ENCODE results near the gene RIMS1. TPM values are rescaled to one million over a fixed set of nuclear protein-coding genes. Genes with fewer than 3 reads are reported as not detected.

RIMS1 gene
- total RNA-seq, 4 donors from 2014 or later, result 0.13 to 16.8 (median 1.2) TPM

DNA sequence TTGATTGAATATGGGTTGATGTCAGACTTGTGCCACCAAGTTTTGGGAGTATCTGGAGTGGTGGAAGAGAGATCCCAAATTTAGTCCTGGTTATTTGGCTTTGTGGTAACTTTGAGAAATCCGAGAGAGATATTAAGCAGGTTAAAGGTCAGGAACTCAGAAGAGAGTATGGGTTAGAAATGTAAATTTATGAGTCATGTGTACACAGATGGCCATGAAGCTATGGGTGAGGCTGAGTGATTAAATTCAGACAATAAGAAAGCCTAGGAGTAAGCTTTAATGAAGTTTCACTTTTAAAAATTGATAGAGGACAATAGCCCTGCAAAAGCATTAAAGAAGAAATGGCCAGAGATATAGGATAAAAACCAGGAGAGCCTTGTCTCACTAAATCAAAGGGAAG, 14.3 kb downstream of the RIMS1 start:
- Histone ChIP-seq H3K27me3 (no peaks in the 10 kb centered on the region), H3K4me3 (no peak overlapping the region), H3K27ac (no peak overlapping the region), H3K4me1 (no peaks in the 10 kb centered on the region), H3K36me3 (no peaks in the 10 kb centered on the region), H3K9me3 (no peaks in the 10 kb centered on the region)
- WGBS, 2 donors, result 19 to 38% methylated on average over 1 of the region's 1 CpG
- TF ChIP-seq POLR2A (IDR thresholded peaks at IDR 0.05), result no peak
- TF ChIP-seq, protein P1, sequence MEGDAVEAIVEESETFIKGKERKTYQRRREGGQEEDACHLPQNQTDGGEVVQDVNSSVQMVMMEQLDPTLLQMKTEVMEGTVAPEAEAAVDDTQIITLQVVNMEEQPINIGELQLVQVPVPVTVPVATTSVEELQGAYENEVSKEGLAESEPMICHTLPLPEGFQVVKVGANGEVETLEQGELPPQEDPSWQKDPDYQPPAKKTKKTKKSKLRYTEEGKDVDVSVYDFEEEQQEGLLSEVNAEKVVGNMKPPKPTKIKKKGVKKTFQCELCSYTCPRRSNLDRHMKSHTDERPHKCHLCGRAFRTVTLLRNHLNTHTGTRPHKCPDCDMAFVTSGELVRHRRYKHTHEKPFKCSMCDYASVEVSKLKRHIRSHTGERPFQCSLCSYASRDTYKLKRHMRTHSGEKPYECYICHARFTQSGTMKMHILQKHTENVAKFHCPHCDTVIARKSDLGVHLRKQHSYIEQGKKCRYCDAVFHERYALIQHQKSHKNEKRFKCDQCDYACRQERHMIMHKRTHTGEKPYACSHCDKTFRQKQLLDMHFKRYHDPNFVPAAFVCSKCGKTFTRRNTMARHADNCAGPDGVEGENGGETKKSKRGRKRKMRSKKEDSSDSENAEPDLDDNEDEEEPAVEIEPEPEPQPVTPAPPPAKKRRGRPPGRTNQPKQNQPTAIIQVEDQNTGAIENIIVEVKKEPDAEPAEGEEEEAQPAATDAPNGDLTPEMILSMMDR (IDR thresholded peaks at IDR 0.05), result no peak
- no peak for DNase-seq
- intact Hi-C loops (cut with DNase I), result no loop called here

DNA sequence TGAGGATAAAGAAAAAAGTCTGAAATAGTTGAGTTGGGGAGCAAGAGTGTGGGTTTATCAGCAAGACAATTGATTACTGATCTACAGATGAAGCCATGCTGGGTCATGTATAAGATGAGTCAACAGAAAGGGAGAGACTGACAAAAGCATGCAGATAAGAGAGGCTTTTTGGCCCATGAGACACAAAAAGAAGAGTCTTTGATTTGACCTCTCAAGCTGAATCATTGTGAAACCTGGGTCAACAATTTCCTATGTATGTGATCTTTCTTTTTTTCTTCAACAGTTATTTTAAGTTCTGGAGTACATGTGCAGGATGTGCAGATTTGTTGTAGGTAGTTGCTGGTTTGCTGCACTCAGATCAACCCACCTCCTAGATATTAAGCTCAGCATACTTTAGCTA, 15.9 kb downstream of the RIMS1 start:
- intact Hi-C loops (cut with DNase I), result no loop called here
- DNase-seq, result no peak
- no peaks in the 10 kb centered on the region for H3K9me3 ChIP-seq
- H3K4me3 ChIP-seq, result no peak overlapping the region
- no peaks in the 10 kb centered on the region for H3K27me3 ChIP-seq
- no peaks in the 10 kb centered on the region for H3K4me1 ChIP-seq
- H3K36me3 ChIP-seq, result no peaks in the 10 kb centered on the region
- TF ChIP-seq POLR2A (IDR thresholded peaks at IDR 0.05), result no peak
- TF ChIP-seq, protein P1 (IDR thresholded peaks at IDR 0.05), result no peak
- H3K27ac ChIP-seq, result no peak overlapping the region

DNA sequence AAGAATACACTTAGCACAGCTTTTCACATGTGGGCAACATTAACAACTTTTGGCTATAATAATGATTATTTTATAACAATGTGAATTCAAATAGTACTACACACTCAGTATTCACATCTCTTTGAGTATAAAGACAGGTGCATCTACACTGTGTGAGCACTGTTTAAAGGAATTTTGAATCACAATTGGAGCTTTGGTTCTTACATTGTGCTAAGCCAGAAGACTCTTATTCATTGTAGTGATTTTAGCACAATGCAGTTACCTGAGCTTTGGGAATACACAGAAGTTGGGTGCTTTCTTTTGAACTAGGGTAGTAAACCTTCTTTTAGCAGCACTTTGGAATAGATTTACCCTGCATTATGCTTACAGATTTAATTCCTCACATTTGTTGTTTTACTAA, 20.5 kb downstream of the RIMS1 start:
- intact Hi-C loops (cut with DNase I), result no loop called here
- TF ChIP-seq, protein P1 (IDR thresholded peaks at IDR 0.05), result no peak
- H3K4me3 ChIP-seq, result no peak overlapping the region
- H3K27ac ChIP-seq, result no peak overlapping the region
- H3K27me3 ChIP-seq, result no peaks in the 10 kb centered on the region
- no peaks in the 10 kb centered on the region for H3K36me3 ChIP-seq
- no peaks in the 10 kb centered on the region for H3K4me1 ChIP-seq
- no peak for DNase-seq
- no peaks in the 10 kb centered on the region for H3K9me3 ChIP-seq

DNA sequence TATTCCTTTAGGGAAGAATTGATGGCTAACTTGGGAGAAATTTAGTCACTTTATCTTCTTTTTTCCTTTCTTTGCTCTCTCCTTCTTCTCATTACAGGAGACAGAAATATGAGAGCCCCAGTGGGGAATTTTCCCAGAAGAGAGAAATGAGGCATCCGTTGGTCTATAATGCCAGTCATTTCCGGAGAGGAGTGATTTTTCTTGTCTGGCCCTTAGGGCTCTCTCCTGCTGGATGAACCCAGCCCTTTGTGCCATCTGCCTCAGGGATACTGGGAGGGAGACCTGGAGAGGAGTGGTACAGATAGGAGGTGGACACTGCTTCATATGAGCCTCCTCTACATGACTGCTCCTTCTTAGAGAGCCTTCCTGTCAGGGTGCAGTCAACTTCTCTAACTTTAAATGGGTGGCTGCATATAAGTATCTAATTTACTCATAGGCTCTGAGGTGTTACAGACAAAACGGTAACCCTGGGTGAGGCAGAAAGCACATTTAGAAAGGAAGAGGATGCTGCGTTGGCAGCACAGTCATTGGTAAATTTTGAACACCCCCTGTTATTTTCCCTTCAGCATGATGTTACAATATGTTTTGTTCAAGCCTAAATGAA, 21.9 kb downstream of the RIMS1 start:
- TF ChIP-seq, protein P1 (IDR thresholded peaks at IDR 0.05), result no peak
- TF ChIP-seq POLR2A (IDR thresholded peaks at IDR 0.05), result no peak
- Histone ChIP-seq H3K4me3 (no peak overlapping the region), H3K27ac (no peak overlapping the region), H3K4me1 (no peaks in the 10 kb centered on the region), H3K36me3 (no peaks in the 10 kb centered on the region), H3K9me3 (no peaks in the 10 kb centered on the region), H3K27me3 (no peaks in the 10 kb centered on the region)
- no peak for DNase-seq
- intact Hi-C loops (cut with DNase I), result no loop called here
- WGBS, 2 donors, result 78 to 79% methylated on average over 4 of the region's 4 CpGs

DNA sequence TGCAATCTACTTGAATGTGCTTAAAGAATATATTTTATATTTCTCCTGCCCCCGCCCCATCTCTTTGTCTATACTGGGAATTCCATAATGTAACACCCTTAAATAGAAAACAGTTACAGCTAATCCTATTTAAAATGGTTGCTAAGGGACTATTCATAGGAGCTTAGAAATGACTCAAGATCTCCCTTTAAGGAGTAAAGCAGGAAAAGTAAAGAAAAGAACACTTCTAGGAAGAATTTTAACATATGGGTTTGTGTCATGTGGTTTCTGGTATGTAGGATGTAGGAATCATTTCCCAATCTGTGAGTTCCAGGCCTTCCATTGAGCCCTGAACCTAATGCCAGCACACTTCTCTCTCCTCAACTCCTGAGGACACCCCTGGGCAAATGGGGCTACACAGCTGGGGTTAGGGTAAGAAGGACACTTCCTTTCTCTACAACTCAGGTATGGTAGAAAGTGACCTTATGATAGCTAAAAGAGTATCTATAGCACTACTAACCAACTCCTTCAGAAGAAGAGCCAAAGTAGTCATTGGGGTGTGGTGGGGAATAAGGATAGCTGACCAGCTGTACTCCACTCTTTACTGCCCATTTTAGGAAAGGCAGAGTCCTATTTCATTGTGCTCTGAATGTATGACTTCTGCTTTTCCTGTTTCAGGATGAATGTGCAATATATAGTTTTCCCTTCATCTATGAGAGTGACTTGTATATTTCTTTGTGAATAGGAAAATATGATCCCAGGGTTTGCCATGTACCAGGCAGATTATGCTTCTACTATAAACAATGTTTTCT, 27.3 kb downstream of the RIMS1 start:
- intact Hi-C loops (cut with DNase I), result no loop called here
- 50 to 58% methylated on average over 1 of the region's 1 CpG for WGBS, 2 donors
- H3K9me3 ChIP-seq, result no peaks in the 10 kb centered on the region
- H3K27me3 ChIP-seq, result no peaks in the 10 kb centered on the region
- H3K27ac ChIP-seq, result no peak overlapping the region
- no peaks in the 10 kb centered on the region for H3K36me3 ChIP-seq
- no peak for TF ChIP-seq POLR2A (IDR thresholded peaks at IDR 0.05)
- TF ChIP-seq, protein P1 (IDR thresholded peaks at IDR 0.05), result no peak
- DNase-seq, result no peak
- H3K4me1 ChIP-seq, result no peaks in the 10 kb centered on the region
- no peak overlapping the region for H3K4me3 ChIP-seq

Data from esophagus squamous epithelium (tissue), 5 donors.